SK-N-SH (cell line): Measurements from ENCODE around the gene QKI. TPM values are rescaled to one million over a fixed set of nuclear protein-coding genes. Genes with fewer than 3 reads are reported as not detected.

ENCODE experiments used
- CTCF ChIA-PET: fragments of 300-600, 350-600 bp; formaldehyde crosslinking; extraction: SDS; loops from one replicate; lab custom pipeline; 2021; lab: Yijun Ruan, JAX
- POLR2A ChIA-PET: fragments of 350-600 bp; sonication (Branson Sonifier 250); formaldehyde crosslinking; extraction: SDS; loops from one replicate; lab custom pipeline; 2020; ENCODE audit warnings: antibody characterized with exemption, inconsistent platforms; lab: Yijun Ruan, JAX
- DNase-seq: peaks from one replicate; pipeline ENCODE4 v3.0.0; 2012
- H2AFZ ChIP-seq: fragments of 200-600 bp; sonication (generic); 2 replicates; pipeline ENCODE4 v1.8.1; 2016; ENCODE audit warnings: antibody characterized with exemption, mild to moderate bottlenecking, low read depth
- H3F3A ChIP-seq: fragments of 200-600 bp; sonication (generic); replicated peaks from 2 replicates; pipeline ENCODE3; 2016; ENCODE audit warnings: antibody characterized with exemption, mild to moderate bottlenecking; ENCODE audit not compliant: insufficient read depth
- H3K27ac ChIP-seq, 2 experiments: fragments of 200-500 bp in 1 of 2; fragments of 200-600 bp in 1 of 2; sonication (Bioruptor generic) in 1 of 2; sonication (generic), shearing (Covaris generic) in 1 of 2; 2 replicates each; pipeline versions ENCODE4 v1.5.1 to v1.6.1; 2014 to 2016; ENCODE audit warnings: low read depth in 2 of 2, inconsistent platforms in 1 of 2, low read length in 1 of 2, mild to moderate bottlenecking in 1 of 2, mixed read lengths in 1 of 2
- H3K27me3 ChIP-seq: fragments of 200-600 bp; sonication (generic), shearing (Covaris generic); 2 replicates; pipeline ENCODE4 v1.6.1; 2016; ENCODE audit warnings: mixed run types; ENCODE audit not compliant: insufficient read depth
- H3K36me3 ChIP-seq, 2 experiments: fragments of 200-500 bp in 1 of 2; fragments of 200-600 bp in 1 of 2; sonication (Bioruptor generic) in 1 of 2; sonication (generic) in 1 of 2; replicated peaks in 1 of 2; 2 replicates each; pipeline versions ENCODE3 to v1.5.1; 2014 to 2016; ENCODE audit warnings: low read length in 1 of 2, mild to moderate bottlenecking in 1 of 2; ENCODE audit not compliant: insufficient read depth in 2 of 2, control insufficient read depth in 1 of 2
- H3K4me1 ChIP-seq, 2 experiments: fragments of 200-500 bp in 1 of 2; fragments of 200-600 bp in 1 of 2; sonication (Bioruptor generic) in 1 of 2; sonication (generic), shearing (Covaris generic) in 1 of 2; 2 replicates each; pipeline versions ENCODE4 v1.5.1 to v1.6.1; 2014 to 2016; ENCODE audit warnings: low read depth in 1 of 2, low read length in 1 of 2, mixed run types in 1 of 2; ENCODE audit not compliant: insufficient read depth in 2 of 2, control insufficient read depth in 1 of 2
- H3K4me2 ChIP-seq: fragments of 200-600 bp; sonication (generic), shearing (Covaris generic); 2 replicates; pipeline ENCODE4 v1.6.1; 2017; ENCODE audit warnings: mixed run types
- H3K4me3 ChIP-seq, 2 experiments: fragments of 200-500 bp in 1 of 2; fragments of 200-600 bp in 1 of 2; sonication (Bioruptor generic) in 1 of 2; sonication (generic), shearing (Covaris generic) in 1 of 2; 2 replicates each; pipeline versions ENCODE4 v1.5.1 to v1.8.1; 2014 to 2016; ENCODE audit warnings: low read depth in 2 of 2, inconsistent platforms in 1 of 2, low read length in 1 of 2, mild to moderate bottlenecking in 1 of 2, mixed read lengths in 1 of 2, moderate library complexity in 1 of 2
- H3K79me2 ChIP-seq: fragments of 200-600 bp; sonication (generic); 2 replicates; pipeline ENCODE4 v1.8.1; 2017; ENCODE audit warnings: mild to moderate bottlenecking; ENCODE audit not compliant: insufficient read depth
- H3K9ac ChIP-seq: fragments of 200-600 bp; sonication (generic); 2 replicates; pipeline ENCODE4 v1.6.1; 2017; ENCODE audit warnings: mixed run types
- H3K9me2 ChIP-seq: fragments of 200-600 bp; sonication (generic); 2 replicates; pipeline ENCODE4 v1.6.1; 2017; ENCODE audit warnings: mixed run types
- H3K9me3 ChIP-seq: fragments of 200-600 bp; sonication (generic); 2 replicates; pipeline ENCODE4 v1.6.1; 2017; ENCODE audit warnings: mixed run types, mild to moderate bottlenecking, moderate library complexity
- H4K20me1 ChIP-seq: fragments of 200-600 bp; sonication (generic); 2 replicates; pipeline ENCODE4 v1.6.1; 2017; ENCODE audit warnings: mild to moderate bottlenecking, mixed run types; ENCODE audit not compliant: insufficient read depth
- CHD2 ChIP-seq: fragments of 150-350 bp; IDR thresholded peaks from 2 replicates; pipeline ENCODE4 v1.6.1; 2018; ENCODE audit warnings: low read length; ENCODE audit not compliant: partially characterized antibody
- EZH2phosphoT487 ChIP-seq: fragments of 200-600 bp; sonication (generic); IDR thresholded peaks from 2 replicates; pipeline ENCODE4 v1.6.1; 2017; ENCODE audit warnings: low read depth, mixed run types, mild to moderate bottlenecking, antibody characterized with exemption, moderate library complexity, borderline replicate concordance
- FOSL2 ChIP-seq: IDR thresholded peaks from 2 replicates; pipeline ENCODE4 v1.4.0; 2012; ENCODE audit warnings: low read depth, mild to moderate bottlenecking, moderate library complexity, borderline replicate concordance
- GATA2 ChIP-seq: sonication (generic); formaldehyde crosslinking; IDR thresholded peaks from 2 replicates; pipeline ENCODE4 v1.5.0; 2020; ENCODE audit warnings: mild to moderate bottlenecking, missing genetic modification reagents
- JUND ChIP-seq: IDR thresholded peaks from 2 replicates; pipeline ENCODE4 v1.4.0; 2012
- MEF2A ChIP-seq: IDR thresholded peaks from 2 replicates; pipeline ENCODE4 v1.4.0; 2012; ENCODE audit warnings: low read depth, borderline replicate concordance
- NRF1 ChIP-seq: IDR thresholded peaks from 2 replicates; pipeline ENCODE4 v1.6.1; 2012; ENCODE audit warnings: low read depth, mild to moderate bottlenecking, low read length
- RAD21 ChIP-seq: IDR thresholded peaks from 2 replicates; pipeline ENCODE4 v1.6.1; 2012; ENCODE audit warnings: mild to moderate bottlenecking, low read length
- RCOR1 ChIP-seq: fragments of 150-350 bp; IDR thresholded peaks from 2 replicates; pipeline ENCODE4 v1.6.1; 2017; ENCODE audit warnings: antibody characterized with exemption, low read length
- SMC3 ChIP-seq: IDR thresholded peaks from 2 replicates; pipeline ENCODE4 v1.6.1; 2012; ENCODE audit warnings: low read depth, low read length, improper control_type of control experiment
- TAF1 ChIP-seq: IDR thresholded peaks from 2 replicates; pipeline ENCODE4 v1.6.1; 2012; ENCODE audit warnings: low read depth, mild to moderate bottlenecking, low read length, moderate library complexity, borderline replicate concordance
- WGBS: methylation state at CpG from one replicate; pipeline ENCODE4 v1.1.6; 2017; ENCODE audit warnings: low lambda C conversion rate; 5-methylcytosine and 5-hydroxymethylcytosine counted together
- polyA plus RNA-seq, 3 experiments: library from polyadenylated mRNA; depleted of rRNA; stranded (reverse); fragments of >200 nt; gene quantifications; 2 replicates each; pipeline ENCODE4 v1.2.3, GENCODE V29; 2012
- TF ChIP-seq, protein P1 (sequence below): fragments of 150-350 bp; IDR thresholded peaks from 2 replicates; pipeline ENCODE4 v1.6.1; 2017; ENCODE audit warnings: antibody characterized with exemption, low read length, low read depth, borderline replicate concordance
- TF ChIP-seq, protein P2 (sequence below): IDR thresholded peaks from 2 replicates; pipeline ENCODE4 v1.4.0; 2012; ENCODE audit warnings: low read depth
- TF ChIP-seq, protein P3 (sequence below): IDR thresholded peaks from 2 replicates; pipeline ENCODE4 v1.4.0; 2012; ENCODE audit warnings: low read depth, borderline replicate concordance

QKI gene
- polyA plus RNA-seq, 1 of the 3 experiments (the other 2 are of a cell fraction): 51.1 TPM

DNA sequence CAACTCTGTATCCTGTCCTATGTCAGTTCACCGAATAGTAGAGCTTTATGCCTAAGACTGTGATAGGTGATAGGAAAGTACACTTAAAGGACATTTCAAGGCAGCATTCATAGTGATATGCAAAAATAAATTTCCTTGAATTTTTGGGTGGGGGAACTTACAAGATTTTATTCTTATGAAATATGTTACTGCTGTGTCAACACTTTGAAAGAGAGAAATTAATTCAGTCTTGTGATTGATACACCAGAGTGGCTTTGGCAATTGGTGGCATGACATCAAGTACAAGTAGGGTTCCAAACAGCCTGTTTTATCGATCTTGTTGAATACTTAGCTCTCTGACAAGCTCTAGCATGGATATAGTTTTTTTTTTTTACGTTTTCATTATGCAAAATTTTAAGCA, 72.3 kb downstream of the QKI start (continued):
- TF ChIP-seq TAF1 (no peak), GATA2 (CRISPR knock-in tag) (no peak), RCOR1 (no peak)
- TF ChIP-seq, protein P1, sequence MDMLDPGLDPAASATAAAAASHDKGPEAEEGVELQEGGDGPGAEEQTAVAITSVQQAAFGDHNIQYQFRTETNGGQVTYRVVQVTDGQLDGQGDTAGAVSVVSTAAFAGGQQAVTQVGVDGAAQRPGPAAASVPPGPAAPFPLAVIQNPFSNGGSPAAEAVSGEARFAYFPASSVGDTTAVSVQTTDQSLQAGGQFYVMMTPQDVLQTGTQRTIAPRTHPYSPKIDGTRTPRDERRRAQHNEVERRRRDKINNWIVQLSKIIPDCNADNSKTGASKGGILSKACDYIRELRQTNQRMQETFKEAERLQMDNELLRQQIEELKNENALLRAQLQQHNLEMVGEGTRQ: no peak

GRCh38 chr6:163487606-163488005, 73.1 kb downstream of the QKI start:
- Histone ChIP-seq H3K4me2 (no peak overlapping the region), H3K36me3 (peaks cover 0 to 2% of the 10 kb centered on the region in 2 experiments), H3F3A (peaks cover 3% of the 10 kb centered on the region), H4K20me1 (peaks cover 67% of the 10 kb centered on the region), H3K79me2 (peaks cover 99% of the 10 kb centered on the region), H3K9me2 (no peaks in the 10 kb centered on the region), H3K4me1 (peaks cover 0 to under 1% of the 10 kb centered on the region in 2 experiments; a peak in 3 of 4 replicates), H3K9me3 (no peaks in the 10 kb centered on the region), H3K27ac (no peak overlapping the region), H3K9ac (no peak overlapping the region), H3K4me3 (no peak overlapping the region), H3K27me3 (no peaks in the 10 kb centered on the region), H2AFZ (no peak overlapping the region)
- WGBS: 97% methylated on average over 1 of the region's 1 CpG
- ChIA-PET CTCF (no interaction called here), POLR2A (no interaction called here)
- TF ChIP-seq TAF1: no peak
- TF ChIP-seq, protein P1: no peak
- TF ChIP-seq FOSL2: no peak
- TF ChIP-seq, protein P2, sequence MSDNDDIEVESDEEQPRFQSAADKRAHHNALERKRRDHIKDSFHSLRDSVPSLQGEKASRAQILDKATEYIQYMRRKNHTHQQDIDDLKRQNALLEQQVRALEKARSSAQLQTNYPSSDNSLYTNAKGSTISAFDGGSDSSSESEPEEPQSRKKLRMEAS: no peak
- TF ChIP-seq GATA2 (CRISPR knock-in tag): no peak
- TF ChIP-seq EZH2phosphoT487: no peak
- TF ChIP-seq JUND: no peak
- TF ChIP-seq RAD21: no peak
- TF ChIP-seq SMC3: no peak
- no peak for TF ChIP-seq NRF1
- TF ChIP-seq MEF2A: no peak
- TF ChIP-seq CHD2: no peak
- TF ChIP-seq, protein P3, sequence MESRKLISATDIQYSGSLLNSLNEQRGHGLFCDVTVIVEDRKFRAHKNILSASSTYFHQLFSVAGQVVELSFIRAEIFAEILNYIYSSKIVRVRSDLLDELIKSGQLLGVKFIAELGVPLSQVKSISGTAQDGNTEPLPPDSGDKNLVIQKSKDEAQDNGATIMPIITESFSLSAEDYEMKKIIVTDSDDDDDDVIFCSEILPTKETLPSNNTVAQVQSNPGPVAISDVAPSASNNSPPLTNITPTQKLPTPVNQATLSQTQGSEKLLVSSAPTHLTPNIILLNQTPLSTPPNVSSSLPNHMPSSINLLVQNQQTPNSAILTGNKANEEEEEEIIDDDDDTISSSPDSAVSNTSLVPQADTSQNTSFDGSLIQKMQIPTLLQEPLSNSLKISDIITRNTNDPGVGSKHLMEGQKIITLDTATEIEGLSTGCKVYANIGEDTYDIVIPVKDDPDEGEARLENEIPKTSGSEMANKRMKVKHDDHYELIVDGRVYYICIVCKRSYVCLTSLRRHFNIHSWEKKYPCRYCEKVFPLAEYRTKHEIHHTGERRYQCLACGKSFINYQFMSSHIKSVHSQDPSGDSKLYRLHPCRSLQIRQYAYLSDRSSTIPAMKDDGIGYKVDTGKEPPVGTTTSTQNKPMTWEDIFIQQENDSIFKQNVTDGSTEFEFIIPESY: no peak
- no peak for DNase-seq
